Glomerular visceral epithelial cell (primary cell): ENCODE data around the gene CLIP4.
A peak's percentile ranks its signal among the peaks of the same experiment; 100 is the strongest.
"Not testable (repeated sequence)": the region's sequence is repeated elsewhere in the genome, so short reads cannot be mapped to it uniquely, and the experiment has no call there.

ENCODE experiments used
- DNase-seq: peaks from one replicate; pipeline ENCODE4 v3.0.0-alpha.2; 2016; ENCODE audit errors: extremely low spot score

CLIP4 gene

GRCh38 chr2:29104688-29105087 lies 10.5 kb upstream of the CLIP4 start:
- DNase-seq = no peak

GRCh38 chr2:29105375-29105774 lies 9.8 kb upstream of the CLIP4 start:
- DNase-seq = no peak

DNA sequence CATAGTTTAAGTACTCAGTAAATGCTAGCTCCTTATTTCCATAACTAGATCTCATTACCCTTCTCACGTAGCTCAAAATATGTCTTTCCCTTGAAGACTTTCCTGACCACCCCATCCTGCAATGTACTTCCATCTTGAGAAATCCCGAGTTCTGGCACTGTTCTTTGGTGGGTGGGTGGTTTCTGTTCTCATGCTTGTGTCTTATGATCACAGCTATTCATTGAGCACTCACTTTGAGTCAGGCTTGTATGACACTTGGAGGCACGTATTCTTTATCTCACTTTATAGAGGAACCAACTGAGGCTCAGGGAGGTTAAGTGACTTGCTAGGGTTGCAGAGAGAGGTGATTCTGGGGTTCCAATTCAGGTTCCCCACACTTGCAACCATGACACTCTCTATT lies 9.0 kb upstream of the CLIP4 start:
- DNase-seq = no peak

GRCh38 chr2:29106980-29107388 lies 8.2 kb upstream of the CLIP4 start:
- no peak for DNase-seq

- DNase-seq = not testable (repeated sequence)
Measured at GRCh38 chr2:29107547-29107946, 7.7 kb upstream of the CLIP4 start.

DNA sequence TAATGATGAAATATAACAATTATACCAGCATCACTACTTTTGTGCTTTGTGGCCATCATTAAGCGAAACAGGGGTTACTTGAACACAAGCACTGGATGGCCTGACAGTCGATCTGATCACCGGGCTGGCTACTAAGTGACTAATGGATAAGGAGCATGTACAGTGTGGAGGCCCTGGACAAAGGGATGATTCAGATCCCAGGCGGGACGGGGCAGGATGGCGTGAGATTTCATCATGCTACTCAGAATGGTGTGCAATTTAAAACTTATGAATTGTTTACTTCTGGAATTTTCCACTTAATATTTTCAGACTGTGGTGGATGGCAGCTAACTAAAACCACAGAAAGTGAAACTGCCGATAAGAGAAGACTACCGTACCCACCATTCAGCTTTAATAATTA lies 7.0 kb upstream of the CLIP4 start:
- peak; percentile 79 for DNase-seq

GRCh38 chr2:29109246-29109645 lies 6.0 kb upstream of the CLIP4 start:
- no peak for DNase-seq

DNA sequence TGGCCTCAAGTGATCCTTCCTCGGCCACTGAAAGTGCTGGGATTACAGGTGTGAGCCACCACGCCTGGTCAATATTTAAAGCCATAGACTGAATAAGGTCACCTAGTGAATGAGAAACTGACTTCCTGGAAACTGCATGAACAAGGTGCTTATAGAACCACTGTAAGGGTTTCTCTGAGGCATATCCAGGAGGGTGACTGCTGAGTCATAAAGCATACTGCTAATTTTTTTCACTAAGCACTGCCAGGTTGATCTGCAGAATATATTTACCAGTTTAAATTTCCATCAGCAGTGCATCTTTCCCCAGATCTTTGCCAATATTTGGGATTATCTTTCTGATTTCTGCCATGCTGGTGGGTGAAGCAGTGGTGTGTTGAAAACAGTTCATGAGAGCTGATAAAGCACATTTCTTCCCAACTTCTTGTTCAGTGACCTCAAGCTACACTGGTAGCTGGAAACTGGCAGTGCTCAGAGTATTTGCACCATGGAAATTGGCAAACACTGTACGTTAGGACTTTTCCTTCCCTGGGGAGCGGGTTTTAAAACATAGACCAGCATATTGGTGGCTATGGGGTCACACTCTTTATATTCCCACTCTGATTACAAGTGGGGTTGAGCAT lies 4.2 kb upstream of the CLIP4 start:
- peak; percentile 17 for DNase-seq

GRCh38 chr2:29112379-29112778 lies 2.8 kb upstream of the CLIP4 start:
- DNase-seq = no peak

- DNase-seq = no peak
Measured at GRCh38 chr2:29113027-29113686, 2.1 kb upstream of the CLIP4 start.

GRCh38 chr2:29113891-29114321 lies 1.3 kb upstream of the CLIP4 start:
- DNase-seq = peak; percentile 84

- no peak for DNase-seq
Measured at GRCh38 chr2:29114586-29114945, 649 bp upstream of the CLIP4 start.

DNA sequence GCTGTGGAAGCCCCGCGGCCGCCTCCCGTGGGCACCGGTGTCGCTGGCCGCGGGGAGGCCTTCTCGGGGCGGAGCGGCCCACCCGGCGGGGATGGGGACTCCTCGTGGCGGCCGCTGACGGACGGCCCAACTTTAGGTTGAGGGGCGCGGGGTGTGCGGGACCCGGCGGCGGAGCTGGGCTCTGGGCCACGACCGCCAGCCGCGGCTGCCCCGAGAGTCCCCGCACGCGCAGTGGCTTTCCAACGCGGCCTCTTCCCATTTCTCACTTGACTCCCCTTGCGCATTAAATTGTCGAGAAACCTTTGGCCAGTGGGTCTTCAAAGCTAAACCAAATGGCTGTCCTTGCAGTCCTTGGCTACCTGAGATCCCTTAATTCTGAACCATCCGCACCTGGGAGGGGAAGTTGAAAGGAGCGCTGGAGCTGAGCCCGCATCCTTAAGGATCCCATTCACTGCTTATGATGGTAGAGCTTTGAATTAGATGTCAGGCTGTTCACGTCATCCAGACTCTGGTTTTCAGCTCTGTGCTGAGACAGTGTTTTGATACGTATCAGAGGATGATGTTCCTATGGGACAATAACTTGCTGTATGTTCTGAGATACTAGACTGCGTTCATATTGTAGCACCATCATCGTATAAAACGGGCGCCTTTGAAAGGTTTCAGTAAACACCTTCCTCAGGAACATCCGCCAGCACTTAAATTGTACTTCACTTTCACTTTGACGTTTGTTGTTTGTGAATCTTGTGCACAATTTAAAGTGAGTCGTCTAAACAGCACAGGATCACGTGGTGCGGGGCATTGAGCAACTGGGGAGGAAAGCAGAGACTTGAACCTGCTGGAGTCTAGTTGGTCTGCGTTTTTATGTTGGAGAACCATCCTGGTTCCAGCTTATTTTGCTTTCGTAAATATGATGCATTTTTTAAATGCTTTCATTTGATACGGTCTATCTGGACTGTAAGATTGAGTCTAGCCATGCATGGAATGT lies 874 bp downstream of the CLIP4 start:
- peak; percentile 46 for DNase-seq

- peak; percentile 60 for DNase-seq
Measured at GRCh38 chr2:29117636-29118303, 2.6 kb downstream of the CLIP4 start.

DNA sequence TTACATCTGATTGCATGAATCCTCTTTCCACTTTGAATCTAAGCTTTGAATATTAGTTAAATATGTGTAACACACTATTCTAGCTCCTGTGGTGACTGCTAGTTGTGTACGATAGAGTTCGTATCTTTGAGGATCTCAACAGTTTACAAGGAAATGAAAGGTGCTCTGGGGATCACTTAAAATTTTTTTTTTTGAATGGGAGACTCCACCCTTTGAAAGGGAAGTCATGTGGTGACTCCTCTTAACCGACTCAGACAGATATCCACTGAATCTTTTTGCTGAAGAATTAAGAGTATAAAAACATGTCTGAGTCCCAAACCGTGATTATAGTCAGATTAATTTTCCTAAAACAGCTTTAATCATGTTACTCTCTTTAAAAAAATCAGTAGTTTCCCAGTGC lies 4.0 kb downstream of the CLIP4 start:
- DNase-seq = no peak

DNA sequence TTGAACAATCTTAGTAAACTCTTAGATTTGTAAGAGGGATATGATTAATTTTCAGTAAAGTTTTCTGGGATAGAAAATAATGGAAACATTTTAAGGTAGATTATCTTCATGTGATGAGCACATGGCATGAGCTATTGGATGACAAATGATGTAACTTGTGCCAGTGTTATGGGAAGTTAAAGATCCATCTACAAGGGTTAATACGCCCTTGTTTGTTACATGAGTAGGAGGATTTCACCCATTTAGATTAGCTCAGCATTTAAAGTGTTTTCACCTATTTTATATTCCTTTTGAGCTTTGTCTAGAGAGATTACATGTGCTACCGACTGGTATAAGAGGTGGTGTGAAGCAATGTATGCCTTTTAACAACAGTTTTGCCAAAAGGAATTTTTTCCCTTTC lies 5.6 kb downstream of the CLIP4 start:
- DNase-seq = no peak

DNA sequence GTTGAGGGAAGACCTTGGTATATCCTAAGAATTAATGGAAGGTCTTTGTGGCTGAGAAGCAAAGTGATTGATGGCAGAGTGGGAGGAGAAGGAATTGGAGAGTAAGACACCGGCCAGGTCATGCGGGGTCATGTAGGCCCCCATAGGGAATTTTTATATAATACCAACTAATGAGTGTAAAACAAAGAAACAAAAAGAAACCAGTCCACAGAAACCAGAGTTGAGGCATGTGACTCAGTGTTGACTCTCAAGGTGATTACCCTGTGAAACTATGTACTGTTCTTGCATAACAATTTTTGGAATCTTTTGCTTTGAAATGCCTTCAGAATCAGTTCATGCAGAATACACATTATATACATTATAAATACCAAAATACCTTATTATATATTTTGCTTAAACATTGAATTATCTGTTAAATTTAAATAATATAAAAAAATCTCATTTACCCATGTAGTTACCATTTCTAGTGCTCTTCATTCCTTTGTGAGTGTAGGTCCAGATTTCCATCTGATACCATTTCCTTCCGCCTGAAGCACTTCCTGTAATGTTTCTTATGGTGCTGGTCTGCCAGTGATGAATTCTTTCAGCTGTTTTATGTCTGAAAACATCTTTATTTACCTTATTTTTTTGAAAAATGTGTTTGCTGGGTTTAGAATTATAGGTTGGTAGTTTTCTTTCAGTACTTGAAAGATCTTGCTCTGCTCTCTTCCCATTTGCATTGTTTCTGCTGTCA lies 8.6 kb downstream of the CLIP4 start:
- DNase-seq = peak; percentile 55

DNA sequence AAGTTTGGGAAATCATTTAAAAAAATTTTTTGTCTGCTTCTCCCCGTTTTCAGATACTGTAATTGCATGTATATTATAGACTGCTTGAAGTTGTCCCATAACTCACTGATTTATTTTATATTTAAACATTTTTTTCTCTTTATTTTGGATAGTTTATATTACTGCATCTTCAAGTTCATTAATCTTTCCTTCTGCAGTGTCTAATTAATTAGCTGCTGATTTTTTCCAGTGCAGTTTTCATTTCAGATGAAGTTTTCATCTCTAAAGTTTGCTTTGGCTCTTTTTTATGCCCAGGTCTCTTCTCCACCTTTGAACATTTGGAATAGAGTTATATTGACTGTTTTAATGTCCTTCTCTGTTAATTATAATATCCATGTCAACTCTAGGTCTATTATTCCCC lies 9.3 kb downstream of the CLIP4 start:
- no peak for DNase-seq

DNA sequence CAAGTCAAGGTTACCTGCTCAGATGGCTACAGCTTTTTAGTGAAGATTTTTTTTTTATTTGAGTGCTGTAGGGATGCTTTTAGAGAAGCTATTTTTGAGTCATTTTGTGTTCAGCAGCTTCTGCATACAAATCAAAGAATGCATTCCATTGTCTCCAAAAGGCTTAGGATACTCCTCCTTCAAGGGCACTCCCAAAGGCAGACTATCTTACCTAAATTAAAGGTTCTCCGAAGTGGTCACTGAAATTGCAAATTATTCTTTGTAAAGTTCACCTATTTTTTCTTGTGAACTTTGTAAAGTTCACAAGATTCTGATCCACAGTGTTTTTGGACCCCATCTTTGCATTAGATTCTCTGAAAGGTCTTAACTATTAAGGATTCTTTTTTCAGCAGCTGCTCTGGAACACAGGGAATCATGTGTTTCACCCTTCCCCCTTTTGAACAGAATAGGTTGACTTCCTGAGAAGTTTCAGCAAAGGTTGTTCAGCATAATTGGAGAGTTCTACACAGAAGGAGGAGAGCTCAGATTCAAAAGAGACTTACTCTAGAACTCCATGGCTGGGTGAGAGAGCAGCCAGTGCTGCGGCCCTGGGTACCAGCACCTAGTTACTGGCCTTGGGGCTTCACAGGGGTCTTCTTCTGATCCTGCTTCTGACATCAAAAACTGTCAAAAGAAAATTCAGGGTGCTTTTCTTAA lies 14.5 kb downstream of the CLIP4 start:
- no peak for DNase-seq

GRCh38 chr2:29130295-29130694 lies 15.1 kb downstream of the CLIP4 start:
- DNase-seq = peak; percentile 62

DNA sequence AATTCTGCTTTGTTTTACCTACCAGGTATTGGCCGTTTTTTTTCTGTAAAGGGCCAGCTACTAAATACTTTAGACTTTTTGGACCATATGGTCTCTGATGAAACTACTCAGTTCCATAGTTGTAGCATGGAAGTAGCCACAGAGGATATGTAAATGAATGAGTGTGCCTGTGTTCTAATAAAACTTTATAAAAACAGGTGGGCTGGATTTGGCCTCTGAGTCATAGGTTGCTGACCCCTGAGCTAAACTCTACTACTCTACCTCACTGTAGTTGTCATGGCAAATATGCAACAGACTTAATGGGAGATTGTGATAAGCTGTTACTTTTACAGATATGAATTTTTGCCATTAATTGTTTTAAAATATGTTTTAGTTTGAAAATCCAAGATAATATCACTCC lies 19.7 kb downstream of the CLIP4 start:
- DNase-seq = no peak
